AG09319 (cell line): ENCODE measurements around the gene SLC13A5.
"Not testable (repeated sequence)": the region's sequence is repeated elsewhere in the genome, so short reads cannot be mapped to it uniquely, and the experiment has no call there.

Experiments
- DNase-seq: peaks from one replicate; pipeline ENCODE4 v3.0.0-alpha.2; 2010; ENCODE audit warnings: low read depth; ENCODE audit errors: extremely low read depth
- TF ChIP-seq, protein P1 (sequence below): IDR thresholded peaks from 2 replicates; pipeline ENCODE4 v1.5.1; 2011; ENCODE audit warnings: low read depth, mild to moderate bottlenecking, inconsistent platforms, low read length, moderate library complexity

Gene SLC13A5

DNA sequence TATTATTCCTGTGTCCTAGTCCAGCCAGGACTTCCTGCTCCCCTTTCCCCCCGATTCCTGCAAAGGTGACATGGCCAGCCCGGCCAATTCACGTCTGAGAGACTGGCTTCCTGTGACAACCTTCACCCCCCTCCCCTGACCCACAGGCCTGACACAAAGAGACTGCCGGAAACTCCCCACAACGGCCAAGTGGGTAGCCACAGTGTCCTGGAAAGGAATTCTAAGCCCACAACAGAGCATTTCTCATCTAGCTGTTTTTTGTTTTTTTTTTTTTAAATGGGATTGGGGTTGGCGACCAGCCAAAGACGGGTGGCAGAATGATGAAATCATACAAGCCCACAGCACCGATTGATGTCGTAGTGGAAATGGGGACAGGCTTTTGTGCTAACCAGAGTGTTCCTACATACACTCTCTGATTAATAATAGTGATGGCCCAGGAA lies 39.9 kb upstream of the SLC13A5 start:
- peak; percentile 34 for DNase-seq
- TF ChIP-seq, protein P1, sequence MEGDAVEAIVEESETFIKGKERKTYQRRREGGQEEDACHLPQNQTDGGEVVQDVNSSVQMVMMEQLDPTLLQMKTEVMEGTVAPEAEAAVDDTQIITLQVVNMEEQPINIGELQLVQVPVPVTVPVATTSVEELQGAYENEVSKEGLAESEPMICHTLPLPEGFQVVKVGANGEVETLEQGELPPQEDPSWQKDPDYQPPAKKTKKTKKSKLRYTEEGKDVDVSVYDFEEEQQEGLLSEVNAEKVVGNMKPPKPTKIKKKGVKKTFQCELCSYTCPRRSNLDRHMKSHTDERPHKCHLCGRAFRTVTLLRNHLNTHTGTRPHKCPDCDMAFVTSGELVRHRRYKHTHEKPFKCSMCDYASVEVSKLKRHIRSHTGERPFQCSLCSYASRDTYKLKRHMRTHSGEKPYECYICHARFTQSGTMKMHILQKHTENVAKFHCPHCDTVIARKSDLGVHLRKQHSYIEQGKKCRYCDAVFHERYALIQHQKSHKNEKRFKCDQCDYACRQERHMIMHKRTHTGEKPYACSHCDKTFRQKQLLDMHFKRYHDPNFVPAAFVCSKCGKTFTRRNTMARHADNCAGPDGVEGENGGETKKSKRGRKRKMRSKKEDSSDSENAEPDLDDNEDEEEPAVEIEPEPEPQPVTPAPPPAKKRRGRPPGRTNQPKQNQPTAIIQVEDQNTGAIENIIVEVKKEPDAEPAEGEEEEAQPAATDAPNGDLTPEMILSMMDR: no peak

GRCh38 chr17:6752068-6752909 lies 39.1 kb upstream of the SLC13A5 start:
- TF ChIP-seq, protein P1: no peak
- peak; percentile 98 for DNase-seq

GRCh38 chr17:6749519-6749918 lies 36.4 kb upstream of the SLC13A5 start:
- no peak for DNase-seq
- TF ChIP-seq, protein P1: no peak

DNA sequence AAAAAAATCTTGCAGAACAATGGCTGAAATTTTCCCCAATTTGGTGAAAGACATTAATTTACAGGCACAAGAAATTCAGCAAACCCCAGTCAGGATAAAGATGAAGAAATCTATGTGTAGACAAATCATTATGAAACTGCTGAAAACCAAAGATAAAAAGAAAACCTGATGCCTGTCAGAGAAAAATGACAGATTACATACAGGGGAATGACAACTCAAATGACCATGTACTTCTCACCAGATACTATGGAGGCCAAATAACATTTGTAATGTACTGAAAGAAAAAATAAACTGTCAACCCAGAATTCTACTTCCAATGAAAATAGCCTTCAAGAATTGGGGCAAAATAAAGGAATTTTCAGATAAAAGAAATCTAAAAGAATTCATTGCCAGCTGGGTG lies 35.4 kb upstream of the SLC13A5 start:
- TF ChIP-seq, protein P1: no peak
- DNase-seq: no peak

GRCh38 chr17:6746665-6747064 lies 33.5 kb upstream of the SLC13A5 start:
- not testable (repeated sequence) for DNase-seq

- TF ChIP-seq, protein P1: no peak
- DNase-seq: no peak
Observed at GRCh38 chr17:6729531-6729930, 16.4 kb upstream of the SLC13A5 start.

DNA sequence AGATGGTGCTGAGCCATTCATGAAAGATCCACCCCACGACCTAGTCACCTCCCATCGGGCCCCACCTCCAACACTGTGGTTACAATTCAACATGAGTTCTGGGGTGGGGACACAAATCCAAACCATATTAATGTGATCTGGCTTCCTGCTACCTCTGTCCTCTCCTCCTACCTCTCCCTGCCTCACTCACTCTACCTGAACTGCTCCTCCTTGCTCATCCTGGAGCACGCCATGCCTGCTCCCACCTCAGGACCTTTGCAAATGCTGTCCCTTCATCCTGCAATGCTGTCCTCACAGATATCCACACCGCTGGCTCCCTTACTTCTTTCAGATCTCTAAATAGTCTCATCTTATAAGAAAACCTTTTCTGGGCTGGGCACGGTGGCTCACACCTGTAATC lies 10.8 kb upstream of the SLC13A5 start:
- TF ChIP-seq, protein P1: no peak
- DNase-seq: no peak

- TF ChIP-seq, protein P1: no peak
Observed at GRCh38 chr17:6721744-6722143, 8.6 kb upstream of the SLC13A5 start.

More at GRCh38 chr17:6721744-6722143, 8.6 kb upstream of the SLC13A5 start:
- DNase-seq: no peak
